Keratinocyte (primary cell): ENCODE measurements around the gene AP1S3. TPM values are rescaled to one million over a fixed set of nuclear protein-coding genes. Genes with fewer than 3 reads are reported as not detected.

Source experiments
- DNase-seq: peaks from one replicate; pipeline ENCODE4 v3.0.0-alpha.2; 2011; ENCODE audit warnings: low read depth, missing footprints, low spot score
- FAIRE-seq: peaks from 2 replicates; lab custom pipeline; 2011; peaks lifted over from hg19 to GRCh38; lab: Jason Lieb, UNC
- H2AFZ ChIP-seq: 2 replicates; pipeline ENCODE4 v1.6.0; 2012; ENCODE audit warnings: low read length, control low read depth, inconsistent platforms; ENCODE audit not compliant: control insufficient read depth
- H3K27ac ChIP-seq: 2 replicates; pipeline ENCODE4 v1.5.1; 2011; ENCODE audit warnings: low read length; ENCODE audit not compliant: control insufficient read depth, insufficient read depth
- H3K27me3 ChIP-seq: 3 replicates; pipeline ENCODE4 v1.6.0; 2011; ENCODE audit warnings: low read length; ENCODE audit not compliant: control insufficient read depth, insufficient read depth; ENCODE audit errors: extremely low read depth
- H3K36me3 ChIP-seq, 2 experiments: 2 replicates in 1 of 2; 3 replicates in 1 of 2; pipeline ENCODE4 v1.5.1; 2011; ENCODE audit warnings: low read length in 2 of 2, mild to moderate bottlenecking in 1 of 2; ENCODE audit not compliant: control insufficient read depth in 2 of 2, insufficient read depth in 2 of 2; ENCODE audit errors: extremely low read depth in 1 of 2
- H3K4me1 ChIP-seq: 3 replicates; pipeline ENCODE4 v1.5.1; 2011; ENCODE audit warnings: low read length; ENCODE audit not compliant: control insufficient read depth, insufficient read depth; ENCODE audit errors: extremely low read depth
- H3K4me2 ChIP-seq: 3 replicates; pipeline ENCODE4 v1.6.0; 2011; ENCODE audit warnings: low read depth, low read length; ENCODE audit not compliant: control insufficient read depth, insufficient read depth; ENCODE audit errors: extremely low read depth
- H3K4me3 ChIP-seq, 3 experiments: fragments of 200-600 bp in 1 of 3; sonication (generic) in 1 of 3; 2 replicates in 2 of 3; 3 replicates in 1 of 3; pipeline ENCODE4 v1.5.1; 2011 to 2016; ENCODE audit warnings: low read length in 3 of 3, mild to moderate bottlenecking in 3 of 3, control low read depth in 2 of 3, inconsistent platforms in 1 of 3, low read depth in 1 of 3, mixed read lengths in 1 of 3, mixed run types in 1 of 3, moderate library complexity in 1 of 3; ENCODE audit not compliant: control insufficient read depth in 2 of 3, insufficient read depth in 2 of 3; ENCODE audit errors: extremely low read depth in 1 of 3
- H3K79me2 ChIP-seq: 2 replicates; pipeline ENCODE4 v1.6.0; 2012; ENCODE audit warnings: low read length; ENCODE audit not compliant: control insufficient read depth, insufficient read depth
- H3K9ac ChIP-seq: 3 replicates; pipeline ENCODE4 v1.6.0; 2011; ENCODE audit warnings: low read length; ENCODE audit not compliant: control insufficient read depth, insufficient read depth; ENCODE audit errors: extremely low read depth
- H3K9me1 ChIP-seq: 3 replicates; pipeline ENCODE4 v1.6.0; 2011; ENCODE audit warnings: low read length; ENCODE audit not compliant: control insufficient read depth, insufficient read depth; ENCODE audit errors: extremely low read depth
- H3K9me3 ChIP-seq: 2 replicates; pipeline ENCODE4 v1.5.1; 2012; ENCODE audit warnings: low read depth, low read length; ENCODE audit not compliant: control insufficient read depth
- H4K20me1 ChIP-seq: 3 replicates; pipeline ENCODE4 v1.6.0; 2011; ENCODE audit warnings: low read length; ENCODE audit not compliant: control insufficient read depth, insufficient read depth; ENCODE audit errors: extremely low read depth
- EZH2 ChIP-seq: IDR thresholded peaks from one replicate; pipeline ENCODE4 v1.6.1; 2012; ENCODE audit warnings: inconsistent platforms, mild to moderate bottlenecking, low read length, moderate library complexity
- dilution Hi-C: fragments of 300-500 bp; cut with MboI; formaldehyde crosslinking; loops from one replicate; pipeline ENCODE4 v1.7.0; 2020; ENCODE audit warnings: low sequenced_read_pairs; ENCODE audit not compliant: extremely low pct_ligation_motif_present
- polyA plus RNA-seq, 5 experiments: library from polyadenylated mRNA; depleted of rRNA in 3 of 5; stranded (reverse) in 3 of 5; stranded (forward) in 1 of 5; unstranded in 1 of 5; fragments of >200 nt; gene quantifications; 1 replicate in 1 of 5; 2 replicates in 3 of 5; 3 replicates in 1 of 5; pipeline versions ENCODE4 v1.2.1 to v1.2.3, GENCODE V29; 2011 to 2012; ENCODE audit warnings: missing spikeins in 2 of 5, low read depth in 1 of 5, low replicate concordance in 1 of 5
- TF ChIP-seq, protein P1 (sequence below), 3 experiments: IDR thresholded peaks in 1 of 3; conservative IDR thresholded peaks in 1 of 3; optimal IDR thresholded peaks in 1 of 3; 2 replicates in 2 of 3; 3 replicates in 1 of 3; pipeline versions ENCODE3 to v1.5.1; 2011; ENCODE audit warnings: low read length in 3 of 3, mild to moderate bottlenecking in 3 of 3, moderate library complexity in 2 of 3, control low read depth in 1 of 3, inconsistent platforms in 1 of 3; ENCODE audit not compliant: insufficient read depth in 2 of 3; ENCODE audit errors: extremely low read depth in 1 of 3

Gene AP1S3
- polyA plus RNA-seq, 1 donor (not counting 4 experiments of a cell fraction or from before 2014, with no cell fraction given) = 33.7 TPM

DNA sequence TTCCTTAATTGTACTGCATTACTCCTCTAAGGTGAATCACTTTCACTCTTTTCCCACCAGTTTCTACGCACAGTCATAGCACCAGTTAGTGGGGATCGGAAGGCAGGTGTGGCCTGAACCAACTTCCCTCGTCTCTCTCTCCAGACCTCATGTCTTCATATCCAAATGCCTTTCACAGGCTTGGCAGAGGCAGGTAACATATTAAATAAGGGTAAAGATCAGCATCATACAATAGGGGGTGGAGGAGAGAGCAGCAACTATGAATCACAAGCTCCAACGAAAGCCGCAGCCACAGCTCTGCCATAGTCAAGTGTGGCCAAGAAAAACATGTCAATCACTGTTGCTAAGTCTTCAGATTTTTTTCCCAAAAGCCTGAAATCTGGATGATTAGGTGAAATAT is 40.3 kb downstream of the AP1S3 start:
- H3K27ac ChIP-seq = peak overlapping the region; percentile 57
- no peak overlapping the region for H2AFZ ChIP-seq
- no peaks in the 10 kb centered on the region for H3K9me3 ChIP-seq
- DNase-seq = peak; percentile 15
- no peaks in the 10 kb centered on the region for H4K20me1 ChIP-seq
- no peaks in the 10 kb centered on the region for H3K9me1 ChIP-seq
- H3K9ac ChIP-seq = no peak overlapping the region
- H3K36me3 ChIP-seq = peaks cover 0 to 2% of the 10 kb centered on the region in 2 experiments
- FAIRE-seq = peak; percentile 85
- H3K4me3 ChIP-seq = no peak overlapping the region
- H3K79me2 ChIP-seq = peaks cover 34% of the 10 kb centered on the region
- H3K4me2 ChIP-seq = no peak overlapping the region
- H3K4me1 ChIP-seq = peaks cover 35% of the 10 kb centered on the region
- H3K27me3 ChIP-seq = no peaks in the 10 kb centered on the region
- TF ChIP-seq EZH2 = no peak
- TF ChIP-seq, protein P1, sequence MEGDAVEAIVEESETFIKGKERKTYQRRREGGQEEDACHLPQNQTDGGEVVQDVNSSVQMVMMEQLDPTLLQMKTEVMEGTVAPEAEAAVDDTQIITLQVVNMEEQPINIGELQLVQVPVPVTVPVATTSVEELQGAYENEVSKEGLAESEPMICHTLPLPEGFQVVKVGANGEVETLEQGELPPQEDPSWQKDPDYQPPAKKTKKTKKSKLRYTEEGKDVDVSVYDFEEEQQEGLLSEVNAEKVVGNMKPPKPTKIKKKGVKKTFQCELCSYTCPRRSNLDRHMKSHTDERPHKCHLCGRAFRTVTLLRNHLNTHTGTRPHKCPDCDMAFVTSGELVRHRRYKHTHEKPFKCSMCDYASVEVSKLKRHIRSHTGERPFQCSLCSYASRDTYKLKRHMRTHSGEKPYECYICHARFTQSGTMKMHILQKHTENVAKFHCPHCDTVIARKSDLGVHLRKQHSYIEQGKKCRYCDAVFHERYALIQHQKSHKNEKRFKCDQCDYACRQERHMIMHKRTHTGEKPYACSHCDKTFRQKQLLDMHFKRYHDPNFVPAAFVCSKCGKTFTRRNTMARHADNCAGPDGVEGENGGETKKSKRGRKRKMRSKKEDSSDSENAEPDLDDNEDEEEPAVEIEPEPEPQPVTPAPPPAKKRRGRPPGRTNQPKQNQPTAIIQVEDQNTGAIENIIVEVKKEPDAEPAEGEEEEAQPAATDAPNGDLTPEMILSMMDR (optimal IDR thresholded peaks at IDR 0.05 in 1 of 3, IDR thresholded peaks at IDR 0.05 in 1 of 3, conservative IDR thresholded peaks at IDR 0.05 in 1 of 3; ENCODE audit: extremely low read depth in 1 of 3, insufficient read depth in 2 of 3, low read length in 3 of 3) = no peak
- dilution Hi-C loops = no loop called here

DNA sequence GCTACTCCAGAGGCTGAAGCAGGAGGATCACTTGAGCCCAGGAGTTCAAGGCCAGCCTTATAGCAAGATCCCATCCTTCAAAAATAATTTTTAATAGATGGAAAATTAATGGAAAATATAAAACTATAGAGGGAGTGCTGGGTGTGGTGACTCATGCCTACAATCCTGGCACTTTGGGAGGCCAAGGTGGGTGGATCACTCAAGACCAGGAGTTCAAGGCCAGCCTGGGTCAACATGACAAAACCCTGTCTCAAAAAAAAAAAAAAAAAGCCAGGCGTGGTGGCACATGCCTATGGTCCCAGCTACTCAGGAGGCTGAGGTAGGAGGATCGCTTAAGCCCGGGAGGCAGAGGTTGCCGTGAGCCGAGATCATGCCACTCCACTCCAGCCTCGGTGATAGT is 48.0 kb downstream of the AP1S3 start:
- FAIRE-seq = no peak
- H3K36me3 ChIP-seq = no peaks in the 10 kb centered on the region

More for the DNA sequence above, 48.0 kb downstream of the AP1S3 start:
- dilution Hi-C loops = no loop called here
- TF ChIP-seq EZH2 = no peak
- TF ChIP-seq, protein P1 (optimal IDR thresholded peaks at IDR 0.05 in 1 of 3, IDR thresholded peaks at IDR 0.05 in 1 of 3, conservative IDR thresholded peaks at IDR 0.05 in 1 of 3; ENCODE audit: extremely low read depth in 1 of 3, insufficient read depth in 2 of 3, low read length in 3 of 3) = no peak
- H4K20me1 ChIP-seq = no peaks in the 10 kb centered on the region
- H3K9me1 ChIP-seq = no peaks in the 10 kb centered on the region
- H3K4me1 ChIP-seq = peaks cover 10% of the 10 kb centered on the region
- H3K9me3 ChIP-seq = no peaks in the 10 kb centered on the region
- no peak overlapping the region for H2AFZ ChIP-seq
- no peaks in the 10 kb centered on the region for H3K27me3 ChIP-seq
- no peak overlapping the region for H3K4me2 ChIP-seq
- H3K27ac ChIP-seq = no peak overlapping the region
- DNase-seq = no peak
- no peak overlapping the region for H3K9ac ChIP-seq
- H3K79me2 ChIP-seq = peaks cover 25% of the 10 kb centered on the region
- no peak overlapping the region for H3K4me3 ChIP-seq
